ENCODE data around the gene PLCG2.

The PLCG2 gene

GRCh38 chr16:81786321-81786720 lies 7.2 kb downstream of the PLCG2 start:
- no peak overlapping the region for H3K27ac ChIP-seq (ENCODE audit: low read length)
- peaks cover 53% of the 10 kb centered on the region for H3K4me1 ChIP-seq (ENCODE audit: low read length)
- H3K79me2 ChIP-seq (ENCODE audit: low read length) = peaks cover 97% of the 10 kb centered on the region
- H3K36me3 ChIP-seq (replicated peaks; ENCODE audit: low read depth, low read length) = peaks cover 63% of the 10 kb centered on the region
- H4K20me1 ChIP-seq (ENCODE audit: insufficient read depth, low read length) = peaks cover 91% of the 10 kb centered on the region
- H3K27me3 ChIP-seq (ENCODE audit: low read depth, low read length) = no peaks in the 10 kb centered on the region
- H3K4me3 ChIP-seq (ENCODE audit: low read length) = no peak overlapping the region
- TF ChIP-seq CTCF (IDR thresholded peaks at IDR 0.05; ENCODE audit: low read depth, low read length) (no peak), EZH2phosphoT487 (IDR thresholded peaks at IDR 0.05; ENCODE audit: low read depth) (no peak)
- H2AFZ ChIP-seq (ENCODE audit: low read depth, low read length) = no peak overlapping the region
- no peaks in the 10 kb centered on the region for H3K9me3 ChIP-seq (ENCODE audit: insufficient read depth, low read length)
- no peak overlapping the region for H3K9ac ChIP-seq (ENCODE audit: low read length)
- H3K4me2 ChIP-seq (ENCODE audit: low read length) = no peak overlapping the region

GRCh38 chr16:81786868-81787267 lies 7.8 kb downstream of the PLCG2 start:
- H3K9ac ChIP-seq (ENCODE audit: low read length) = no peak overlapping the region
- no peak overlapping the region for H2AFZ ChIP-seq (ENCODE audit: low read depth, low read length)
- H3K4me3 ChIP-seq (ENCODE audit: low read length) = no peak overlapping the region
- no peaks in the 10 kb centered on the region for H3K27me3 ChIP-seq (ENCODE audit: low read depth, low read length)
- no peak overlapping the region for H3K27ac ChIP-seq (ENCODE audit: low read length)
- peaks cover 47% of the 10 kb centered on the region for H3K4me1 ChIP-seq (ENCODE audit: low read length)
- peaks cover 97% of the 10 kb centered on the region for H3K79me2 ChIP-seq (ENCODE audit: low read length)
- peaks cover 64% of the 10 kb centered on the region for H3K36me3 ChIP-seq (replicated peaks; ENCODE audit: low read depth, low read length)
- TF ChIP-seq EZH2phosphoT487 (IDR thresholded peaks at IDR 0.05; ENCODE audit: low read depth) (no peak), CTCF (IDR thresholded peaks at IDR 0.05; ENCODE audit: low read depth, low read length) (no peak)
- H3K9me3 ChIP-seq (ENCODE audit: insufficient read depth, low read length) = no peaks in the 10 kb centered on the region
- peaks cover 91% of the 10 kb centered on the region for H4K20me1 ChIP-seq (ENCODE audit: insufficient read depth, low read length)
- H3K4me2 ChIP-seq (ENCODE audit: low read length) = no peak overlapping the region

- Histone ChIP-seq H3K9ac (ENCODE audit: low read length) (no peak overlapping the region), H4K20me1 (ENCODE audit: insufficient read depth, low read length) (peaks cover 89% of the 10 kb centered on the region), H3K27ac (ENCODE audit: low read length) (no peak overlapping the region), H3K9me3 (ENCODE audit: insufficient read depth, low read length) (no peaks in the 10 kb centered on the region), H3K27me3 (ENCODE audit: low read depth, low read length) (no peaks in the 10 kb centered on the region), H3K4me1 (ENCODE audit: low read length) (peaks cover 39% of the 10 kb centered on the region), H3K4me2 (ENCODE audit: low read length) (no peak overlapping the region), H2AFZ (ENCODE audit: low read depth, low read length) (no peak overlapping the region), H3K79me2 (ENCODE audit: low read length) (peaks cover 96% of the 10 kb centered on the region), H3K36me3 (replicated peaks; ENCODE audit: low read depth, low read length) (peaks cover 64% of the 10 kb centered on the region), H3K4me3 (ENCODE audit: low read length) (no peak overlapping the region)
- no peak for TF ChIP-seq CTCF (IDR thresholded peaks at IDR 0.05; ENCODE audit: low read depth, low read length)
- no peak for TF ChIP-seq EZH2phosphoT487 (IDR thresholded peaks at IDR 0.05; ENCODE audit: low read depth)
Observed at GRCh38 chr16:81787659-81788058, 8.6 kb downstream of the PLCG2 start.

GRCh38 chr16:81790277-81790676 lies 11.2 kb downstream of the PLCG2 start:
- H3K27ac ChIP-seq (ENCODE audit: low read length) = no peak overlapping the region
- H3K4me3 ChIP-seq (ENCODE audit: low read length) = no peak overlapping the region
- peaks cover 70% of the 10 kb centered on the region for H3K36me3 ChIP-seq (replicated peaks; ENCODE audit: low read depth, low read length)
- H3K27me3 ChIP-seq (ENCODE audit: low read depth, low read length) = no peaks in the 10 kb centered on the region
- TF ChIP-seq EZH2phosphoT487 (IDR thresholded peaks at IDR 0.05; ENCODE audit: low read depth) (no peak), CTCF (IDR thresholded peaks at IDR 0.05; ENCODE audit: low read depth, low read length) (no peak)
- no peak overlapping the region for H3K4me2 ChIP-seq (ENCODE audit: low read length)
- H3K9ac ChIP-seq (ENCODE audit: low read length) = no peak overlapping the region
- H3K9me3 ChIP-seq (ENCODE audit: insufficient read depth, low read length) = no peaks in the 10 kb centered on the region
- H2AFZ ChIP-seq (ENCODE audit: low read depth, low read length) = no peak overlapping the region
- peaks cover 96% of the 10 kb centered on the region for H3K79me2 ChIP-seq (ENCODE audit: low read length)
- peaks cover 22% of the 10 kb centered on the region for H3K4me1 ChIP-seq (ENCODE audit: low read length)
- H4K20me1 ChIP-seq (ENCODE audit: insufficient read depth, low read length) = peaks cover 88% of the 10 kb centered on the region

Measured in OCI-LY3 (cell line).